ENCODE data around the gene ASCC3.
A peak's percentile ranks its signal among the peaks of the same experiment; 100 is the strongest.
"Not testable (repeated sequence)": the region's sequence is repeated elsewhere in the genome, so short reads cannot be mapped to it uniquely, and the experiment has no call there.

Gene ASCC3

GRCh38 chr6:100665041-100665380 is 216.1 kb downstream of the ASCC3 start:
- no peak overlapping the region for H3K4me3 ChIP-seq (ENCODE audit: low read depth, low read length)
- DNase-seq (ENCODE audit: low read depth, low spot score): no peak
- in situ Hi-C loops (cut with HindIII; ENCODE audit: low sequenced_read_pairs): no loop called here
- TF ChIP-seq, protein P1, sequence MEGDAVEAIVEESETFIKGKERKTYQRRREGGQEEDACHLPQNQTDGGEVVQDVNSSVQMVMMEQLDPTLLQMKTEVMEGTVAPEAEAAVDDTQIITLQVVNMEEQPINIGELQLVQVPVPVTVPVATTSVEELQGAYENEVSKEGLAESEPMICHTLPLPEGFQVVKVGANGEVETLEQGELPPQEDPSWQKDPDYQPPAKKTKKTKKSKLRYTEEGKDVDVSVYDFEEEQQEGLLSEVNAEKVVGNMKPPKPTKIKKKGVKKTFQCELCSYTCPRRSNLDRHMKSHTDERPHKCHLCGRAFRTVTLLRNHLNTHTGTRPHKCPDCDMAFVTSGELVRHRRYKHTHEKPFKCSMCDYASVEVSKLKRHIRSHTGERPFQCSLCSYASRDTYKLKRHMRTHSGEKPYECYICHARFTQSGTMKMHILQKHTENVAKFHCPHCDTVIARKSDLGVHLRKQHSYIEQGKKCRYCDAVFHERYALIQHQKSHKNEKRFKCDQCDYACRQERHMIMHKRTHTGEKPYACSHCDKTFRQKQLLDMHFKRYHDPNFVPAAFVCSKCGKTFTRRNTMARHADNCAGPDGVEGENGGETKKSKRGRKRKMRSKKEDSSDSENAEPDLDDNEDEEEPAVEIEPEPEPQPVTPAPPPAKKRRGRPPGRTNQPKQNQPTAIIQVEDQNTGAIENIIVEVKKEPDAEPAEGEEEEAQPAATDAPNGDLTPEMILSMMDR (IDR thresholded peaks at IDR 0.05; ENCODE audit: low read depth, low read length): no peak

DNA sequence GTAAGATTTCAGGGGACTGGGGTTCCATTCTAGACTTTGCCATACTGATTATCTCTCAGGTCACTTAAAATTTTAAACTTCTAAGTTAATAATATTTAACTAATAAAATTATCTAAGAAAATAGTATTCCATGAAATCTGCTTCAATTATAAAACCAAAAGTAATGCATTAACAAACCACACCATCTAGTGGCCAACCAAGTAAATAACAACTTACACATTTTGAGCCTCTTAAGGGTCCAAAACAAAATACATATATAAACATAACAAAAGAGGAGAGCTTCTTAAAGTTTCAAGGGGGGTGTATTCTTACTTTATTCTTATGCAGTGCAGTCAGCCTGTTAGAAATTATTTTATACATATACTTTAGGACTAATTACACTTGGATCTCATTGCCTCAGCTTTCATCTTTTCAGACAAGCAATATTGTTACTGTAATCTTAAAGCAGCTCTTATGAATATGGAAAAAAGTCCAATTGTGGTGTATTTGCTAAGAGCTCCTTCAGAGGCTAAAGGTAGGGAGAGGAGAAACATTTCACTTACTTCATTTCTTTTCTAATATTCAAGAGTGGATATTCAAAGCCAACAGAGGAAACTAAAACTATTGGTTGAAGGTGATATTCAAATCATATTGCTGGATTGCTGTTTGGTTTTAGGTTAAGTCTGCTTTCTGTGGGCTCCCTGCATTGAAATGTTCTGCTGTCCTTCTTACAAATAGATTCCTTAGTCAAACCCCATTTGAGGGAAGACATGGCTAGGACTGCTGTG is 216.7 kb downstream of the ASCC3 start:
- TF ChIP-seq, protein P1 (IDR thresholded peaks at IDR 0.05; ENCODE audit: low read depth, low read length): peak; percentile 59
- no peak overlapping the region for H3K4me3 ChIP-seq (ENCODE audit: low read depth, low read length)
- in situ Hi-C loops (cut with HindIII; ENCODE audit: low sequenced_read_pairs): no loop called here
- peak; percentile 60 for DNase-seq (ENCODE audit: low read depth, low spot score)

DNA sequence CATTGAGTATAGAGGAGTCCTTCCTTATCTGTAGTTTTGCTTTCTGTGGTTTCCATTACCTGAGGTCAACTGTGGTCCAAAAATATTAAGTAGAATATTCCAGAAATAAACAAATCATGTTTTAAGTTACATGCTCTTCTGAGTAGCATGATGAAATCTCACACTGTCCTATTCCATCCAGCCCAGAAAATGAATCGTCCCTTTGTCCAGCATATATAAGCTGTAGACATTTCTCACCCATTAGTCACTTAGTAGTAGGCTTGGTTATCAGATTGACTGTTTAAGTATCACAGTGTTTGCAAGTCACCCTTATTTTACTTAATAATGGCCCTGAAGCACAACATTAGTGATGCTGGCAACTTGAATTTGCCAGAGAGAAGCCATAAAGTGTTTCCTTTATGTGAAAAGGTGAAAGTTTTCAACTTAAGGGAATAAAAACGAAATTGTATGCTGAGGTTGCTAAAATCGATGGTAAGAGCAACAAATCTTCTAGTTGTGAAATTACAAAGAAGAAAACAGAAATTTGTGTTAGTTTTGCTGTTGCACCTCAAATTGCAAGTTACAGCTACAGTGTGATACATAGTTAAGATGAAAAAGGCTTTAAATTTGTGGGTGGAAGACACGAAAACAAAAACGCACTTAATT is 217.8 kb downstream of the ASCC3 start:
- in situ Hi-C loops (cut with HindIII; ENCODE audit: low sequenced_read_pairs): no loop called here
- no peak overlapping the region for H3K4me3 ChIP-seq (ENCODE audit: low read depth, low read length)
- DNase-seq (ENCODE audit: low read depth, low spot score): peak; percentile 69
- TF ChIP-seq, protein P1 (IDR thresholded peaks at IDR 0.05; ENCODE audit: low read depth, low read length): no peak

GRCh38 chr6:100662264-100662663 is 218.9 kb downstream of the ASCC3 start:
- TF ChIP-seq, protein P1 (IDR thresholded peaks at IDR 0.05; ENCODE audit: low read depth, low read length): no peak
- in situ Hi-C loops (cut with HindIII; ENCODE audit: low sequenced_read_pairs): no loop called here
- no peak for DNase-seq (ENCODE audit: low read depth, low spot score)
- no peak overlapping the region for H3K4me3 ChIP-seq (ENCODE audit: low read depth, low read length)

DNA sequence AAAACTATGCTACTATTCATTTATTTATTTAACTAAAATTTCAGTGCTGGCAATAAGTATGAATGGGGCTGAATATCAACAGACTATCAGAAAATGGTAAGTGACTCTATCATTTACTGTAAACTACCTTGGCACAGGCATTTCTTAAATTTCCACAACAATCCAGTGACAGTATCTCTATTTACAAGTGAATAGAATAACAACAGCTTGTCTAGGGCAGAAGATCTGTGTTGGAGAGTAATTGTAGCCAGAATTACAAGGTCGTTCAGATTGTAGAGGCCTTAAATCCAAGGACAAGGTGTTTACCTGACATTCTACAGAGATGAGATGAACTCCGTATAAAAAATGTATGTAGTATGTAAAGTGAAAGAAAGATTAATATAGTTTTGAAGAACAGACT is 222.6 kb downstream of the ASCC3 start:
- in situ Hi-C loops (cut with HindIII; ENCODE audit: low sequenced_read_pairs): no loop called here
- no peak overlapping the region for H3K4me3 ChIP-seq (ENCODE audit: low read depth, low read length)
- no peak for DNase-seq (ENCODE audit: low read depth, low spot score)
- TF ChIP-seq, protein P1 (IDR thresholded peaks at IDR 0.05; ENCODE audit: low read depth, low read length): no peak

- in situ Hi-C loops (cut with HindIII; ENCODE audit: low sequenced_read_pairs): no loop called here
- peak; percentile 14 for DNase-seq (ENCODE audit: low read depth, low spot score)
- TF ChIP-seq, protein P1 (IDR thresholded peaks at IDR 0.05; ENCODE audit: low read depth, low read length): peak; percentile 30
- H3K4me3 ChIP-seq (ENCODE audit: low read depth, low read length): no peak overlapping the region
Observed at GRCh38 chr6:100657678-100658330, 223.3 kb downstream of the ASCC3 start.

DNA sequence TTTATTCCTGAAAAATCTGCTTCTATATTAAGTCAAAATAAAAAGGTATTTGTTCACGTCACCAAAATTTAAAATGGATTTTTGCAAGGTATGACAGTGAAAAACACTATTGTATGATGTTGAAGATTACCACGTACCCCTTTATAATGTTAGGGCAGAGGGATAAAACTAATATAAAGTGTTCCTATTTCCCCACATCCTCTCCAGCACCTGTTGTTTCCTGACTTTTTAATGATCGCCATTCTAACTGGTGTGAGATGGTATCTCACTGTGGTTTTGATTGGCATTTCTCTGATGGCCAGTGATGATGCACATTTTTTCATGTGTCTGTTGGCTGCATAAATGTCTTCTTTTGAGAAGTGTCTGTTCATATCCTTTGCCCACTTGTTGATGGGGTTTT is 240.0 kb downstream of the ASCC3 start:
- DNase-seq (ENCODE audit: low read depth, low spot score); in situ Hi-C loops (cut with HindIII; ENCODE audit: low sequenced_read_pairs); H3K4me3 ChIP-seq (ENCODE audit: low read depth, low read length): not testable (repeated sequence)
